Stimulated activated CD8-positive, alpha-beta memory T cell treated with anti-CD3 and anti-CD28 coated beads, Interleukin-15, amount 100 ng/mL, for 24 hours (primary cell): ENCODE data around the gene PFN3.

Experiments
- DNase-seq: peaks from one replicate; pipeline ENCODE4 v3.0.0-alpha.2; 2020; ENCODE audit warnings: low read depth

PFN3 gene

DNA sequence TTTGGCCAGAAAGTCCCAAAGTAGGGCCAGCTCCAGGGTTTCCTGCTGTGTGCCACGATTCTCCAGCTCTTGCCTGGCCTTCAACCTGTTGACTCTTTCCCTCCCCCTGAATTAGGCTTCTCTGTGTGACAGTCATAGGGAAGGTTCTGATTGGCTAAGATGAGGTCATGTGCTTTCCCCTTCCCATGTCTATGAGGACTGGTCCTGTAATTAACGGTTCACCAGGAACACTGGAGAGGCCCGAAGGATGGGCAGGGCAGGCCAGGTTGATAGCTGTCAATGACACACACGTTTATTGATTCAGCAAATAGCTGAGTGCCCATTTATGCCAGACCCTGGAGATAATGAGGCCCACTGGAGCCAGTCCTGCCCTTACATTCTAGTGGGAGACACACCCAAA is 37.2 kb upstream of the PFN3 start:
- no peak for DNase-seq

DNA sequence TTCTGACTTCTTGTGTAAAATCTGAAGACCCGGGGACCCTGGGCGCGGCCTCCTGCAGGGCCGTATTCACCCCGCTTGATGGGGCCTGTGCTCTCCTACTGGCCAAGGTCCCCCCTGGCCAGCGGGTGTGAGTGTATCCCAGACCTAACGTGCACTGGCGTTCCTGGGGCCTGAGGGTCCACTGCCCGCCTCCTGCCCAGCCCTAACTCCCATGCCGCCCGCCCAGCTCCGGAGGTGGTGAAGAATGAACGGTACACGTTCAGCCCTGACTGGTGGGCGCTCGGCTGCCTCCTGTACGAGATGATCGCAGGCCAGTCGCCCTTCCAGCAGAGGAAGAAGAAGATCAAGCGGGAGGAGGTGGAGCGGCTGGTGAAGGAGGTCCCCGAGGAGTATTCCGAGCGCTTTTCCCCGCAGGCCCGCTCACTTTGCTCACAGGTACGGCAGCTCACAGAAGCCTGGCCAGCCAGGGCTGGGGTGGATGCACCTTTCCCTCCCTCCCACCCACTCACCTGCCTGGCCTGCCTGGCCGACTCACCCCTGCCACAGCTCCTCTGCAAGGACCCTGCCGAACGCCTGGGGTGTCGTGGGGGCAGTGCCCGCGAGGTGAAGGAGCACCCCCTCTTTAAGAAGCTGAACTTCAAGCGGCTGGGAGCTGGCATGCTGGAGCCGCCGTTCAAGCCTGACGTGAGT is 35.5 kb upstream of the PFN3 start:
- no peak for DNase-seq

DNA sequence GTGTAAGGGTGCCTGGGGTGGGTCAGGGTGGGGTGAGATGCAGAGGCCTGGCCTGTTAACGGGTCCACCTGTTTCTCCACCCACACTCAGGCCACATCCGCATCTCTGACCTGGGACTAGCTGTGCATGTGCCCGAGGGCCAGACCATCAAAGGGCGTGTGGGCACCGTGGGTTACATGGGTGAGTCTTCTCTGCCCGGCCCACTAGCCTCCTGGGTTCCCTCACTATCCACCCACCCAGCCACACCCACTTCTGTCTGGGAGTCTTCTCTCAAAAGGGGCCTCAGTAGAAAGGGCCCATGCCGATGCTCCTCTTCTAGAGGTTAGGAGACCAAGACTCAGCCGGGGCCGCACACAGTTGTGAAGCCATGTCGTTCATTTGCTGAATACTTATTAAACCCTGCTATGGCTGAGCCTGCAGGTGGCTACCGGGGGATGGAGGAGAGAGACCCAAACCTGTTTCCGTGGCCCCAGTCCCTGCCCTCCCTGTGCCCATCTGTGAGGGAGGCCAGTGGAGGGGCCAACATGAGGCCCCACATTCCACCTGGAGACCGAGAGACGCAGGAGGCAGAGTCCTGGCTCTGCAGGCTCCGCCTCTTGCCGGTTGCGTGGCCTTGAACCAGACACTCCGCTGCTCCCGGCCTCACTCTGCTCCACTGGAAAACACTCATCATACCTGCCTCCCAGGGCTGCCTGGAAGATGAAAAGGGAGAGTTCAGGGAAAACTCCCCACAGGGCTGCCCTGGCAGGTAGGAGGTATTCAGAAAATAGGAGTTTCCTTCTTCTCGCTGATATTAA is 34.7 kb upstream of the PFN3 start:
- DNase-seq, result no peak

DNA sequence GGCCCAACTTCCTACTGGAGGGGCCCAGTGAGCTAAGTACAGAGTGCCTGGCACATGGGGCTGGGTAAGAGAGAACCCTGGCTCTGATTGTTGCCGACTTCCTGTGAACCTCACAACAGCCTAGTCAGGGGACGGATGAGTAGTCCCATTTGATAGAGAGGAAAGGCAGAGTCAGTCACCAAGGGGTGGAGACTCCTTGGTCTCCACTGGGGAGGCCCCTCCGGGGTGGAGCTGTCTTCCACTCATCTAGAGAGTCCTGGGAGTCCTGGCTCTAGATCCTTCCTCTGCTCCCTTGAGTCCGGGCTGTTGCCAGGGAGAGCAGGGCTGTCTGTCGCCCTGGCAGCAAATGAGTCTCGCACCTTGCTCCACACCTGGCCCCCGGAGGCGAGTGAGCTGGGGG is 34.0 kb upstream of the PFN3 start:
- DNase-seq, result no peak

DNA sequence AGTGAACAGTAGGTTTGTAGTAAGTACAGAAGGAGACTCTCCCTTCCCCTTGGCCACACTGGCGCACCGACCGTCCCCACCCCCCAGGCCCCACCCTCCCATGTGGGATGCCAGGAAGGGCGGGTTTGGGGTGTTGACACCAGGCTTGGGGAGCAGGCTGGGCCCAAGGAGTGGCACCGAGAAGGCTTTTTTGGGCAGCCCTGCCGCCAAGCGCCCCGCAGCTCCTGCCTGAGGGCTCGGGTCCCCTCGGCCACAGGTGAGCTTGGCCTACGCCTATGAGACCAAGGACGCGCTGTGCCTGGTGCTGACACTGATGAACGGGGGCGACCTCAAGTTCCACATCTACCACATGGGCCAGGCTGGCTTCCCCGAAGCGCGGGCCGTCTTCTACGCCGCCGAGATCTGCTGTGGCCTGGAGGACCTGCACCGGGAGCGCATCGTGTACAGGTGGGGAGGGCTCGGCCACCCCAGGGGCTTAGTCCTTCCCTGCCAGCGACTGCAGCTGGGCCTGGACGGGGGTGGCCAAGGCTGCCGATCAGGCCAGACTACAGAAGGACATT is 33.3 kb upstream of the PFN3 start:
- DNase-seq, result no peak

DNA sequence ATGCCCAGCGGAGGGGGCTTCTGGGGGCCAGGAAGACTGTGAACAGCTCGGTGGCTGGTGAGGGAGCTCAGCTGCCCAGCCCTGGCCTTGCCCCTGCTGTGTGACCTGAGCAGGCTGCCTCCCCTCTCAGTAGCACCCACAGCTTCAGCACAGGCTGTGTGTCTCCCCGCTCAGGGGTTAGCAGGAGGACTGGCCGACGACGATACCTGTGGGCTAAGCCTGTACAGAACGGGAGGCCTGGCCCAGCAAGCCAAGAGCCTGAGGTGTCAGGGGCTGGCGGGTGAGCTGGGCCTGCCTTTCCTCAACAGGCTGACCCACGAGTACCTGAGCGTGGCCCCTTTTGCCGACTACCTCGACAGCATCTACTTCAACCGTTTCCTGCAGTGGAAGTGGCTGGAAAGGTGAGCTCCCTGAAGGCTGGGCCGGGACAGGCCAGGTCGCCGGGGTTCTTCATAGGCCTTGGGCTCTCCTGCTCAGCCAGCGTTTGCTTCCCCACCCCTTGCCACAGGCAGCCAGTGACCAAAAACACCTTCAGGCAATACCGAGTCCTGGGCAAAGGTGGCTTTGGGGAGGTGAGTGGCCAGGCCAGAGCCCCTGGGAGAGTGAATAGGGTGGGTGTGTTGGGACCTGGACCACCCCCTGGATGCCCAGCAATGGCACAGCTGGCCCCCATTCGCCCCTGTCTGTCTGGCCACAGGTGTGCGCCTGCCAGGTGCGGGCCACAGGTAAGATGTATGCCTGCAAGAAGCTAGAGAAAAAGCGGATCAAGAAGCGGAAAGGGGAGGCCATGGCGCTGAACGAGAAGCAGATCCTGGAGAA is 32.6 kb upstream of the PFN3 start:
- DNase-seq, result no peak

DNA sequence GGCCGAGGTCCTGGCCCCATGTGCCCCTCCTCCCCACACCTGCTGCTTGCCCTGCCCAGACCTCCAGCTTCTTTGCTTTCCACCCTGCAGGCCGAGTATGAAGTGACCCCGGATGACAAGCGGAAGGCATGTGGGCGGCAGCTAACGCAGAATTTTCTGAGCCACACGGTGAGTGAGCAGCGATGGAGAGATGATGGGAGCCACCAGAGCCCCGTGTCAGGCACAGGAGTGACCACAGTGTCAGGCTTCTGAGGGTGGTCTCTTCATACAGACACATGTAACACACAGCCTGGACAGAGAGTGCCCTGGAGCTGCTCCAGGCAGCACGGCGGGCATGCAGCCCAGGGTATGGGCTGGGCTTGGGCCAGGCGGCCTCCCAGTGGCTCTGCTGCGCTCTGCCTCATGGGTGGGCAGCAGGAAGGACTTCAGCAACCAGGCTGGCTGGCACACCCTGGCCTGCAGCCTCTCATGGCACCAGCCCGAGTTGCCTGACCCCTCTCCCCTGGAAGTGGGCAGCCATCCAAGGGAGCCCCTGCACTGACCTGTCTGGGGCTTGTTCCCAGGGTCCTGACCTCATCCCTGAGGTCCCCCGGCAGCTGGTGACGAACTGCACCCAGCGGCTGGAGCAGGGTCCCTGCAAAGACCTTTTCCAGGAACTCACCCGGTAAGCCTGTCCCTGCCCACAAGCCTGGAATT is 31.8 kb upstream of the PFN3 start:
- DNase-seq, result no peak

DNA sequence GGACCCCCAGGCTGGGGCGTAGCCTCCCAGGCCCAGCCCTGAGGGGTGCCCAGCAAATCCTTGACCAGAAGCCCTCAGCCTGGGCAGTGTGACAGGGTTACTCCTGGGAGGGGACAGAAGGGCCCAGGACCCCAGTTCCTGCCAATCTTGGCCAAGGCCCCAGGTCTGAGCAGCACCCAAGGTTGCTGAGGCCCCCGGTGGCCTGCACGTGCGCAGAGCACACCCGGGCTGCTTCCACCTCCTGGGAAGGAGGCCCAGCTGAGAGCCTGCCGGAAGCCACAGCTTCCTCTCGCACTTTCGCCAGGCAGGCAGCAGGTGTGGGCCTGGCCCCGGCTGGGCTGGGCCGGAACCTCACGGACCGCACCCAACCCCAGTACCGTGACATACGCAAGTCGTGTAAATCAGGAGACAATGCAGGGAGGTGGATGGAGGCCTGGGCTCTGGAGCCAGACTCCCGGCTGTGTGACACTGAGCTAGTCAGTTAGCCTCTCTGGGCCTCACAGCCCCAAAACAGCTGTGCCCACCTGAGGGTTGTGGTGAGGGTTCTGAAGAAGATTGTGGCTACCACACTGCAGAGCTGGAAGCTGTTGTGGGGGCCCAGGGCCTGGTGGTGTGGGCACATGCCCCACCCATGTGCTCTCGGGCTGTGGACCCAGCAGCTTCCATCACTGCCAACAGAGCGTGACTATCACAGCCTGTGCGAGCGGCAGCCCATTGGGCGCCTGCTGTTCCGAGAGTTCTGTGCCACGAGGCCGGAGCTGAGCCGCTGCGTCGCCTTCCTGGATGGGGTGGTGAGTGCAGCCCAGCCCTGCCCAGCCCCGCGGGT is 31.1 kb upstream of the PFN3 start:
- no peak for DNase-seq

DNA sequence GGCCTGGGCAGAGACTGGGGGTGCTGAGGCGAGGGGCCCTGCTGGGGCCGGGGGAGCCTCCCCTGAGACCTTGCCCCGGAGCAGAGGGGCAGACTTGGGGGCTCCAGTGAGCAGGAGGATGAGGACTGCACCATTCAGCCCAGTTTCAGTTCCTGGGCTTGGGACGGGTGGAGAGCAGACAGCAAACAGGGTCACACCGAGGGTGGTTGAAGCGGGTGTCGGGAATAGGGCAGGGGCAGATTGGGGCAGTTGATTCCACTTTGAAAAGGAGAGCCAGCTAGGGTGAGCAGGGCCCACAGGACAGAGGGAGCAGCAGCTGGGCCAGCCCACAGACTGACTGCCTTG is 30.5 kb upstream of the PFN3 start:
- DNase-seq, result no peak

DNA sequence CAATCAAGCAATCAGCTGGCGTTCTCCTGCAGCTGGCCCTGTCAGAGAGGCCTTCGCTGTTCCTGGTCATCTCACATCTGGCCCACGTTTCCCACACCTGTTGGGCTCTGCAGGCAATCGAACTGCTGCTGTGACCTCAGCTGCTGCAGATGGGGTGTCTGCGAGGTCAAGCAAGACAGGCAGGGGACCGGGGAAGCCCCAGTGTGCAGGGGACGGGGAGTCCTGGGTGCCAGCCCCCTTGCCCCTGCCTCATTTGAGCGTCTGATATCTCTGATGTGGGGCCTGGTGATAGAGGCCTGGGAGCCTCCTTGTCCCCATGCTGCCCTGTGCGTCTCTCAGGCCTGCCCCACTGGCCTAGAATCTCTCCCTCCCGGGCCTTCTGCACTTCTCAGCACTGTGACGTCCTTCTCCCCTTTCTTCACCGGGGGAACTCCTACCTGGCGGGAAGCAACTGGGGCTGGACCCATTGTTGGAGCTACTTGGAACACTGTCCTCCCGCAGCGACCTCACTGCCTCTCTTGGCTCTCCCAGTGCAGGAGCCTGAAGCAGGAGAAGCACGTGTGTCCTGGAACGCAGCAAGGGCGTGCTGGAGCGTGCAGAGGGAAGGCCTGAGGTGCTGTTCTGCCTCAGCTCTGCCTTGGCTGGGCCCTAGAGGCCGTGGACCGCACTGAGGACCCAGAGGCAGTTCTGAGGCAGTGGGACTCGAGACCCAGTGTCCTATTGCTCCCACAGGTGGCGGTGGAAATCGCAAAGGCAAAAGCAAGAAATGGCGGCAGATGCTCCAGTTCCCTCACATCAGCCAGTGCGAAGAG is 29.9 kb upstream of the PFN3 start:
- DNase-seq, result no peak

DNA sequence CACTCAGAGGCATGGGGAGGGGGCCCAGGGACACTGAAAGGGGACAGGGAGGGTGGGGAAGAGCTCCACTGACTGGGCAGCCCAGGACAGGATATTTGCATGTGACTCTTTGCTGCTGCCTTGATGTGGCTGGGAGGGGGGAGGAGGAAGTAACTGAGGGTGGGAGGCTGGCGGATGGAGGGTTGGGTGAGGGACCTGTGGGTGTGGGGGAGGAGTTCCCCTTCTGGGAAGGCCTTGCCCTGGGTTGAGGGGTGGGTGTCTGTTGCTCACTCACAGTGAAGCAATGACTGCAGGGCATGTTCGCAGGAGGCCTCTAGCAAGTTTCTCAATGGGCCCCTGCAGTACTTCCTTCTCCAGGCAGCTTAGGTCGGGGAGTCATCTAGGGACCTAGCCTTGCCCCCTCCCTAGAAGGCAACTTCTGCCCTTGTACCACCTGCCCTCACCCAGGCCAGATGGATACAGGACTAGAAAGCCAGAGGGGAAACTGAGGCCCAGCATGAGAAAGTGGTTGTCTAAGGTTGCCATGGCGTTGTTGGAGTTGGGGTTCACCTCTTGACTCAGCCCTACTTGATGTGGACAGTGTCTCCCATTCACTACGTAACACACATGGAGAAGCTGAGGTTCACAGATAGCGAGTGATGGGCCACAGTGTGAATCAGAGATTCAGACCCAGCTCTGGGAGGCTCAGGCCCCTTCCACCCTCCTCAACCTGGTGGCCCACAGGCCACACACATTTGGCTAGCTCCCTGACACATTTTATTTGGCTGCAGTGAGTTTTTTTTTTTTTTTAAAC is 29.0 kb upstream of the PFN3 start:
- no peak for DNase-seq

DNA sequence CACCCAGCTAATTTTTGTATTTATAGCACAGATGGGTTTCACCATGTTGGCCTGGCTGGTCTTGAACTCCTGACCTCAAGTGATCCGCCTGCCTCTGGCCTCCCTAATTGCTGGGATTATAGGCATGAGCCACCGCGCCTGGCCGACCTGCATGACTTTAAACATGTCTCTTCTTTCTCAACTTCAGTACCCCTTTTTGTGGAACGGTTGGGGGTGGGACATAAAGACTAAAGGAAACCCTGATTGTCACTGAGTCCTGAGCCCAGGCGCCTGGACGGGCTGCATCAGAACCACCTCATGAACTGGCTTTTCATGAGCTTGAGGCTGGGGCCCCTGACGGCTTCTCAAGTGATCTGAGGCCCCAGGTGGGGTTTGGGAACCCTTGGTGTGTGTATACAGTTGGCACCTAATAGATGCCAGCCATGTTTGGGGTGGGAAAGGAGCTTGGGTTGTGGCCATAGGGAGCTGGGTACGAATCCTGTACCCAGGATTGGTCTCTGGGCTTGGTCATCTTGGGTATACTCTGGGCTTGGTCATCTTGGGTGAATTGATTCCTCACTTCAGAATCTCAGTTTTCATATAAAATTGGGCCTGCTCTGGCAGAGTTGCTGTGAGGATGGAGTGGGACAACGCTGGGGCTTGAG is 28.2 kb upstream of the PFN3 start:
- no peak for DNase-seq

DNA sequence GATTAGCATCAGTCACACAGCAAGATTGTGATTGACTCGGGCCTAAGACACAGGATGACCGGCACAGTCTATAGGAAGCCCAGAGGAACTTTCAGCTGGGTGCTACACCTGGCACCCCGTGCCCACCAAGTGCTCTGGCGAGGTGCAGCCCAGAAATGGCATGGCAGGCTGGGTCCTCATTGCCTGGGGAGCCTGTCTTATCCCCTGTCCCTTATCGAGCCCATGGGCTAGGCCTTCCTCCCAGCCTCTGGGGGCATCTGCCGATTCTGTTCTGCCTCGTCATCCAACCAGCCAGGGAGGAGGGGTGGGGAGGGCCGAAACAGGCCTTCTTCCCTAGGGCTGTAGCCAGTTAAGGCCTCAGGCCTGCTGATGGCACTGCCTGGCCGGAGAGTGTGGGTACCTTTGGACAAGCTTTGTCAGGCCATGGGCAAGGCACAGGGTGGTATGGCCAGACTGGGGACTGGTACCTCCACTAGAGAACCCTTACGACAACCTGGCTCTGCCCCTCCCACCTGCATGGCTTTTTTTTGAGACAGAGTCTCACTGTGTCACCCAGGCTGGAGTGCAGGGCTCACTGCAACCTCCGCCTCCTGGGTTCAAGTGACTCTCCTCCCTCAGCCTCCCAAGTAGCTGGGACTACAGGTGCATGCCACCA is 27.6 kb upstream of the PFN3 start:
- DNase-seq, result no peak

DNA sequence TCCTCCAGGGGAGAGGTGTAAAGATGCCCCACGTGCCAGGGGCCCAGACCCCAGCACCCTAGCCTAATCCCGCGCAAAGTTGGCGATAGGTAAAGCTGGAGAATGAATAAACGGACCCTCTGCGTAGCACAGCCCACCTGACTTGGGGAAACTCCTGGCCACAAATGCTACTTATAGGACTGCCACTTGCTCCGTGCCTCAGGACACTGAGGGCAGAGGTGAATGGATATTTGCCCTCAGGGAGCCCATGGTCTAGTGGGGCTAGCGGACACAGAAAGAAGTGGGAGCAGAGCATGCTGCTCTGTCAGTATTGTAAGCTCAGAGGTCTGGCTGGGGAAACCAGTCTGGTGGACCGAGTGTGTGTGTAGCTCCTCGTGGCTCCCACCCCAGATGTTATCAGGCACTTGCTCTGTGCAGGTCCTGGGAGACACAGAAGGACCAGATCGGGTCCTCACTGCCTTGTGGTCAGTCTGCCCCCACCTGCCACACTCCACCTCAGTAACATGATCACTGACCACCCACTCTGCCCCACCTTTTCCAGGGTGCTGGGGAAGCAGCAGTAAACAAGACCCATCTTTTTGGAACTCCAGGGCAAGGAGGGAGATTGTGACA is 26.9 kb upstream of the PFN3 start:
- no peak for DNase-seq

DNA sequence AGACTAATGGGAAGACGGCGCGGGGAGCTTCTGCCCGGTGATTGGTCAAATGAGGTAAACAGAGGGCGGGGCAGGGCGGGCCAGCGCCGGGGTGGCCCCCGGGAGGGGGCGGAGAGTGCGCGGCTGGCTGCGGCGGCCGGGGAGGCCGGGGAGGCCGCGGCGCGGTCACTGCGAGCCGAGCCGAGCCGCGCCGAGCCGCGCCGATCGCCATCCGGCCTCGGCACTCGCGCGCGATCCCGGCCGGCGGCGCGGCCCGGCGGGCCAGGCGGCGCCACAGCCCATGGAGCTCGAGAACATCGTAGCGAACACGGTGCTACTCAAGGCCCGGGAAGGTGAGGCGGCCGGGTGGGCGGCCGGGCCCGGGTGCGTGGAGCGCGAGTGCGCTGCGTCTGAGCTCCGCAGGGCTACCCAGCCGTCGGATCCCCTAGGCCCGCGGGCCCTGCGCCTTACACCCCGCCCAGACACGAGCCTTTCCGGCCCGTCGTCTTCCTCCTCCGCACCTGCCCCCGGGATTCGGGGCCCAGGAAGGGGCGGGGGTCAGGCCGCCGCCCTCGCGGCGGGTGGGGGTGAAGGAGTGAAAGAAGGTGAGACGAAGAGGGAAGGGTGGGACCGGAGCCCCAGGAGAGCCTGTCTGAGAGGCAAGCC is 26.2 kb upstream of the PFN3 start, which contains the start of gene GRK6:
TSS of gene GRK6 (plus strand) at position 111 of the 645 bp plus-strand sequence. CDS start at position 281, 170 bp downstream.
- DNase-seq, result no peak

DNA sequence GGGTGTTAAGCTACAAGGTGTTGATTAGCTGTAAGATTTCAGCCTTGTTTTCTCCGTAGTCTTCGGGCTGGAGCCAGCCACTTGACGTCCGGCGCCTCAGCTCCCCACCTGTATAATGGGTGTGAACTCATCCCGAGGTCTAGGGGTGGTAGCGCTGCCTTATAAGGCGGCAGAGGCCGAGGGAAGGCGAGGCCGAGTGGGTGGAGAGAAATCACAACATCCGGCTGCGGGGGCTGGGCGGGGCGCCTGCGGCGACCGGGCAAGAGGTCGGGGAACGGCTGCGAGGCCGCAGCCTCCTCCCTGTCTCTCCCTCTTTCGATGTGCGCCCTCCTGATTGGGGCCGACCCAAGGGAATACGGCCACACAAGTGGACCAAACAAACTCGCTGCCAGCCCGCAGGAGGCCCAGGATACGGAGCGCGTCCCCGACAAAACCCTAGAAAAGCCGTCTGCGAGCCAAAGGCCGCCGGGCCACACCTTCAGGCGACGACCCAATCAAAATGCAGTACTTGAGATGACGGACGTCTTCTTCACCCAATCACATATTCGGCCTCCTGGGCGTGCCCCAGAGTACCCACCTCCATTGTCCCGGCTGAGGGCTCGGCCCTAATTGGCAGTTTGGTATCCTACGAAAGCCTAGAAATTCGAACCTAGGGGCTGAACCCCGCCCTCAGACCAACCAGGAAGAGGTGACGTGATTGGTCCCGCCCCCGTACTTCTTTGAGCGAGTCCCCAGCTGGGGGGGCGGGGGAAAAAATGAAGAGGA is 25.5 kb upstream of the PFN3 start:
- DNase-seq, result peak; percentile 89
